ENCODE data around the gene DLX1.

Gene DLX1

GRCh38 chr2:172102391-172103359, 17.4 kb downstream of the DLX1 start, which contains the start of gene DLX2:
Gene DLX2 (minus strand): TSS chr2:172102900. CDS start chr2:172102538, 362 bp downstream.
- TF ChIP-seq CTCF (IDR thresholded peaks at IDR 0.05; ENCODE audit: low read depth, low read length), result no peak
- H3K4me3 ChIP-seq (ENCODE audit: low read depth, low read length), result peak within 1 kb of the TSS; percentile 56
- H3K9me3 ChIP-seq, result no peaks in the 10 kb centered on the region
- H3K27me3 ChIP-seq, result peaks cover 65% of the 10 kb centered on the region
- no peaks in the 10 kb centered on the region for H3K4me1 ChIP-seq
- H3K36me3 ChIP-seq, result no peaks in the 10 kb centered on the region
- DNase-seq, result peak; percentile 86

GRCh38 chr2:172103471-172104272, 18.4 kb downstream of the DLX1 start:
- H3K27me3 ChIP-seq, result peaks cover 55% of the 10 kb centered on the region
- peak; percentile 76 for TF ChIP-seq CTCF (IDR thresholded peaks at IDR 0.05; ENCODE audit: low read depth, low read length)
- H3K4me1 ChIP-seq, result no peaks in the 10 kb centered on the region

GRCh38 chr2:172105471-172106107, 20.3 kb downstream of the DLX1 start:
- Histone ChIP-seq H3K4me3 (ENCODE audit: low read depth, low read length) (peak overlapping the region; percentile 16), H3K36me3 (no peaks in the 10 kb centered on the region), H3K4me1 (no peaks in the 10 kb centered on the region), H3K9me3 (no peaks in the 10 kb centered on the region), H3K27me3 (peaks cover 36% of the 10 kb centered on the region)
- no peak for DNase-seq
- TF ChIP-seq CTCF (IDR thresholded peaks at IDR 0.05; ENCODE audit: low read depth, low read length), result no peak

More at GRCh38 chr2:172103471-172104272, 18.4 kb downstream of the DLX1 start:
- DNase-seq, result peak; percentile 74
- no peaks in the 10 kb centered on the region for H3K36me3 ChIP-seq
- H3K4me3 ChIP-seq (ENCODE audit: low read depth, low read length), result peak overlapping the region; percentile 56
- H3K9me3 ChIP-seq, result no peaks in the 10 kb centered on the region

GRCh38 chr2:172106108-172106961, 21.0 kb downstream of the DLX1 start:
- H3K36me3 ChIP-seq, result no peaks in the 10 kb centered on the region
- peak; percentile 32 for TF ChIP-seq CTCF (IDR thresholded peaks at IDR 0.05; ENCODE audit: low read depth, low read length)
- H3K4me1 ChIP-seq, result no peaks in the 10 kb centered on the region
- no peaks in the 10 kb centered on the region for H3K9me3 ChIP-seq
- H3K4me3 ChIP-seq (ENCODE audit: low read depth, low read length), result peak overlapping the region; percentile 16
- peaks cover 28% of the 10 kb centered on the region for H3K27me3 ChIP-seq
- peak; percentile 61 for DNase-seq

All from BE2C (cell line).